Effector memory CD8-positive, alpha-beta T cell (primary cell): ENCODE data around the gene SHROOM1.
"Not testable (repeated sequence)": the region's sequence is repeated elsewhere in the genome, so short reads cannot be mapped to it uniquely, and the experiment has no call there.

Experiments
- ATAC-seq: fragments of 150-1000 bp; cut with Tn5 transposase; replicated peaks from 2 replicates; pipeline ENCODE4 v1.10.0; 2021; ENCODE audit warnings: mild to moderate bottlenecking, moderate library complexity
- DNase-seq, 3 experiments: peaks; one replicate each; pipeline ENCODE4 v3.0.0; 2021
- H3K27ac Mint-ChIP-seq, 2 donors: one replicate each; pipeline ENCODE4 v1.8.0; 2022; ENCODE audit warnings: mild to moderate bottlenecking in 2 of 2, mixed read lengths in 2 of 2, moderate library complexity in 2 of 2
- H3K27me3 Mint-ChIP-seq, 2 donors: one replicate each; pipeline ENCODE4 v1.8.0; 2022; ENCODE audit warnings: mixed read lengths in 2 of 2
- H3K36me3 Mint-ChIP-seq: one replicate; pipeline ENCODE4 v1.8.0; 2022; ENCODE audit warnings: mild to moderate bottlenecking, moderate library complexity, mixed read lengths; ENCODE audit not compliant: insufficient read depth
- H3K4me1 Mint-ChIP-seq, 2 donors: one replicate each; pipeline ENCODE4 v1.8.0; 2022; ENCODE audit warnings: low read depth in 2 of 2, mixed read lengths in 2 of 2
- H3K4me3 Mint-ChIP-seq, 2 donors: one replicate each; pipeline ENCODE4 v1.8.0; 2022; ENCODE audit warnings: mild to moderate bottlenecking in 2 of 2, mixed read lengths in 2 of 2, moderate library complexity in 2 of 2
- H3K9me3 Mint-ChIP-seq, 2 donors: one replicate each; pipeline ENCODE4 v1.8.0; 2022; ENCODE audit warnings: mixed read lengths in 2 of 2

The SHROOM1 gene

DNA sequence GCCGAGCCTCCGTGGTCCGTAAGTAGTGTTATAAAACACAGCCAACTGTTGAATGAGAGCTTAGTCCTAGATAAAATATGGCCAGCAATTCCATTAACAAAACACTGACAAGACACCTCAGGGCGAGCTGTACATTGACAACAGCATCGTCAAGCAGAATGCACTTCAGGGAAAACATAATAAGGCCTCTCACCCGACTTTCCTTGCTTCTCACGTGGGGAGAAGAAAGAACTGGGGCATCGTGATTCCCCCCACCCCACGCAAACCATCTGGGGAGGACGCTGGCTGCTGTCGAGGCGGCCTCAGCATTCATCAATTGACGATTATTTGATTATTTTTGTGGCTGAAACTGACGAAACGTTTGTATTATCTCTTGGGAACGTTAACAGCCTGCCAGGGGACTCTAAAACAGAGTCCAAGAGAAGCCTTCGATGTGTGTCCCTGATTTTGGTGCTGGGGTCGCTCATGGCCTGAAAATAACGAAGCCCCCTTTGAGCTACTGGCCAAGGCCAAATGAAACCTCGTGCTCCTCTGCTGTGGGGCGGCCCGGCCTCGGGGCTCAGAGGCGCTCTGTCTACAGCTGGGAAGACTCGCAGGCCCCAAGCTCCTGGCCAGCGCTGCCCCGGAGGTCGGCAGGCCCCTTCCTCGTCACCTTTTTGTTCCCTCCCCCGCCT lies 35.4 kb upstream of the SHROOM1 start:
- Mint-ChIP-seq H3K36me3 (peaks cover 34% of the 10 kb centered on the region), H3K27ac (peak overlapping the region; percentile 96 to 98), H3K4me3 (peak overlapping the region; percentile 89 to 97), H3K4me1 (peaks cover 14 to 17% of the 10 kb centered on the region in 2 donors), H3K9me3 (no peaks in the 10 kb centered on the region), H3K27me3 (no peaks in the 10 kb centered on the region)
- ATAC-seq (peak; percentile 18), DNase-seq (no peak)

DNA sequence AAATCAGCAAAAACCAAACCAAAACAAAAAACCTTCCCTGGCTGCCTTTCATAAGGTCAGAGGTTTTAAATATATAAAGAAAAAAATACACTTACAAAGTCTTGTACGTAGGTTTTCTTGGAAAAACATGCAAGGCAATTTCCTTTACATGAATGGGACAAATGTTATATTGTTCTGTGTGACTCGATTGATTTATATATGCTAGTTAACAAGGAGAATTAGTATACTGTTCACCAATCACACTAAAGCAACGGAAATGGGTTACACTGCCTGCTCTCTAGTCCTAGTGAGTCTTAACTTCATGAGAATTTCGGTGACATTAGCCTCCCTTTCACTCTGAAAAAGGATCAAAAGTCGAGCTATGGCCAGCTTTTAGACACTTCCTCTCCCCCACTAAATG lies 30.3 kb upstream of the SHROOM1 start:
- no peak for DNase-seq
- H3K9me3 Mint-ChIP-seq = no peaks in the 10 kb centered on the region
- peaks cover 19% of the 10 kb centered on the region in 2 donors for H3K27me3 Mint-ChIP-seq
- H3K4me3 Mint-ChIP-seq = no peak overlapping the region
- no peak for ATAC-seq
- H3K4me1 Mint-ChIP-seq = peaks cover 0 to 2% of the 10 kb centered on the region in 2 donors
- H3K27ac Mint-ChIP-seq = no peak overlapping the region
- H3K36me3 Mint-ChIP-seq = no peaks in the 10 kb centered on the region

DNA sequence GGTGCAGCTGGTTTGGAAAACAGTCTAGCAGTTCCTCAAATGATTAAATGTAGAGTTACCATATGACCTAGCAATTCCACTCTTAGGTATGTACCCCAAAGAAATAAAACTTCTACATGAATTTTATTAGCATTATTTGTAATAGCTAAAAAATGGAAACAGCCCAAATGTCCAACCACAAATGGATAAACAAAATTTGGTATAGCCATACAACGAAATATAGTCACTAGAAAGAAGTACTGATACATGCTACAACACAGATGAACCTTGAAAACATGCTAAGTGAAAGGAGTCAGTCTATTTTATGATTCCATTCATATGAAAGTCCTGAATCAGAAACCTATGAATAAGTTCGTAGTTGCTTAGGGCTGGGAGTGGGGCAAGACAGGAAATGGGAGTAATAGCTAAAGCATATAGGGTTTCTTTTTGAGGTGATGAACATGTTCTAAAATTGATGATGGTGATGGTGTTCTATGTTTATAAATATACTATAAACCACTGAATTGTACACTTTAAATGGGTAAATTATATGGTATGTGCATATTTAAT lies 29.5 kb upstream of the SHROOM1 start:
- H3K9me3 Mint-ChIP-seq = no peaks in the 10 kb centered on the region
- no peak overlapping the region for H3K27ac Mint-ChIP-seq
- DNase-seq (no peak), ATAC-seq (no peak)
- H3K4me1 Mint-ChIP-seq = no peaks in the 10 kb centered on the region
- no peaks in the 10 kb centered on the region for H3K36me3 Mint-ChIP-seq
- no peak overlapping the region for H3K4me3 Mint-ChIP-seq
- peaks cover 26% of the 10 kb centered on the region in 2 donors for H3K27me3 Mint-ChIP-seq

DNA sequence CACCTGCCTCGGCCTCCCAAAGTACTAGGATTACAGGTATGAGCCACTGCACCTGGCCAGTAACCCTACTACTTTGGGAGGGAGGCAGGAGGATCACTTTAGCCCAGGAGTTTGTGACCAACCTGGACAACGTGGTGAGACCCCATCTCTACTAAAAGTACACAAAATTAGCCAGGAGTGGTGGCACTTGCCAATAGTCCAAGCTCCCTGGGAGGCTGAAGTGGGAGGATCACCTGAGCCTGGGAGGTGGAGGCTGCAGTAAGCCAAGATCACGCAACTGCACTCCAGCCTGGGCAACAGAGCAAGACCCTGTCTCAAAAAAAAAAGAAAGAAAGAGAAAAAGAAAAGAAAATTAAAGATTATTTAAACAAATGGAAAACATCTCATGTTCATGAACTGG lies 25.6 kb upstream of the SHROOM1 start:
- Mint-ChIP-seq H3K4me1 (no peaks in the 10 kb centered on the region), H3K4me3 (no peak overlapping the region), H3K27ac (no peak overlapping the region), H3K27me3 (peaks cover 26% of the 10 kb centered on the region in 2 donors), H3K9me3 (no peaks in the 10 kb centered on the region), H3K36me3 (no peaks in the 10 kb centered on the region)
- no peak for ATAC-seq
- no peak for DNase-seq

DNA sequence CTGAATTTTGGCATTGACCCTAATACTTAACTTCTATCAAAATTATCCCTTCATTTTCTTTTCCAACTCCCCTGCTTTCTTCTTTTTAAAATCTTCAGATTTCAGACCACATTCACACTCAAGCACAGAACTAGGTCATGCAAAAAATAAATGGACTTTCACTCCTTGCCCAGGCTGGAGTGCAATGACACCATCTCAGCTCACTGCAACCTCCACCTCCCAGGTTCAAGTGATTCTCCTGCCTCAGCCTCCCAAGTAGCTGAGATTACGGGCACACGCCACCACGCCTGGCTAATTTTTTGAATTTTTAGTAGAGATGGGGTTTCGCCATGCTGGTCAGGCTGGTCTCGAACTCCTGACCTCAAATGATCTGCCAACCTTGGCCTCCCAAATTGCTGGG lies 24.5 kb upstream of the SHROOM1 start:
- not testable (repeated sequence) for H3K4me3 Mint-ChIP-seq, ATAC-seq, DNase-seq, H3K9me3 Mint-ChIP-seq, H3K27ac Mint-ChIP-seq, H3K36me3 Mint-ChIP-seq, H3K4me1 Mint-ChIP-seq
- H3K27me3 Mint-ChIP-seq = peaks cover 26% of the 10 kb centered on the region in 2 donors

DNA sequence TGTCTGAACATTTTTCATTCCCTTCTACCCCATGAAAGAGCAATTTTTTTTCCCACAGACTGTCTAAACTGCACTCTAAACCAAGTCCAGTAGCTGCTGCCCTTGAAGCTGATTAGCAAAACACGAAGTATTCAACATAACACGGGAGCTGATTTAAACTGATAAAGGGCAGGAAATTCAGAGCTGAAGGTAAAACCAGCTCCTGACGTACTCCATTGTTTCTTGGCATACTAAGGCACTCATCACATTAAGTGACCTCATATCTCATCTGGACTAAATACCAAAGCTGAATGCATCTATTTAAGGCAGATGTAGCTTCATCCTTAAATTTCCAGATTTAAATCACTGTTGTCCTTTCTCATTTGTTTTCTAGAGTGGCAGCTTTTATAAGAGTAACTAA lies 23.9 kb upstream of the SHROOM1 start:
- Mint-ChIP-seq H3K27me3 (peaks cover 26% of the 10 kb centered on the region in 2 donors), H3K4me3 (no peak overlapping the region), H3K36me3 (no peaks in the 10 kb centered on the region), H3K9me3 (no peaks in the 10 kb centered on the region), H3K27ac (no peak overlapping the region), H3K4me1 (no peaks in the 10 kb centered on the region)
- DNase-seq = no peak
- ATAC-seq = no peak

DNA sequence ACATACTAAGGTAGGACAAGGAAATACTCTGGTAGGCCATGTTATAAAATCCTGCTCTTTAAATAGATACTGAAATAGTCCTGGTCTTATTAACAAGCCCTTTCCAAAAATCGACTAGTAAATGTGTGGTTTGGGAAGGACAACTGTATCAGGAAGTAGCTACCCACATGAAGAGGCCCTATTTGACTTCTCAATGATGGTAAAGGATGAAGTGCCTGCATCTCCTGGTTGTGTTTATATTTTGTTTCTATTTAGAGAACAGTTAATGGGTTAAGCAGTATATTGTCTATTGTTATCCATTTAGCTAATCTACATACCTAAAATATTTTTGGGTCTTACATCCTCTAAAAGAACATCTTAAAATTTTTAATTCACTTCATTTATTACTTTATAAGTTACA lies 23.3 kb upstream of the SHROOM1 start:
- H3K27me3 Mint-ChIP-seq = peaks cover 26% of the 10 kb centered on the region in 2 donors
- H3K4me1 Mint-ChIP-seq = no peaks in the 10 kb centered on the region
- no peak overlapping the region for H3K27ac Mint-ChIP-seq
- H3K36me3 Mint-ChIP-seq = no peaks in the 10 kb centered on the region
- ATAC-seq = no peak
- no peaks in the 10 kb centered on the region for H3K9me3 Mint-ChIP-seq
- H3K4me3 Mint-ChIP-seq = no peak overlapping the region
- DNase-seq = no peak

DNA sequence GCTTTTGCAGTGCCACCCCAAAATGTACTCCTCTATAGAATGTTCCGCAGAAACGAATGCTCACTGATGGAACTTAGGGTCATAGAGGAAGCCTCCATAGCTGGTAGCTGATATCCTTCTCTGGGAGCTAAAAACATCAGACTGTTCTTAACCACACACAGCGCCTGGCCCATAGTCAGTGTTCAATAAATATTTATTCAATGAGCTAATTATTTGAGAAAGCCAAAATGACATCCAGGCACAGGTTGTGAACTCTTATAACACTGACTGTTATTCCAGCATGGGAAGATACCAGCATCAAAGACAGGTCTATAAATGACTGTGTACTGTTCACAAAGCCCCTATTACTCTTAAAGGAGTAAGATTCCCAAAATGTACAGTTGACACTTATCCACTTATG lies 22.9 kb upstream of the SHROOM1 start:
- Mint-ChIP-seq H3K4me1 (no peaks in the 10 kb centered on the region), H3K27ac (no peak overlapping the region), H3K4me3 (no peak overlapping the region), H3K36me3 (no peaks in the 10 kb centered on the region), H3K27me3 (peaks cover 26% of the 10 kb centered on the region in 2 donors), H3K9me3 (no peaks in the 10 kb centered on the region)
- DNase-seq (no peak), ATAC-seq (no peak)

DNA sequence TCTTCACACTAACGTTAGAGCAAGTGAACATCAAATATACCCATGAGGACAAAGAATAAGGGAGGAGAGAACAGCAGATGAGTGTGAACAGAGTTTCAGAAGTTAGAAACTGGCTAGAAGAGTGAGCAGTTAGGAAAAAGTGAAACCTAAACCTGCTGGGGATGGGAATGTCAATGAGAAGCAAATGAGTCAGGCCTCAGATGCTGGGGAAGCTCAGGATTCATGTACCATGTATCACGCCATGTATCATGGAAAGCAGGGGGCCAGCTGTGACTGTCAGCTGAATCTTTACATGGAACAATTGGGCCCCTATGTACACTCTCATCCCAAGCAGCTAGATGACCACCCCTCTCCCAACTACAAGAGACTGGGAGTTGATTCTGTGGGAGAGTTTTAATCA lies 19.6 kb upstream of the SHROOM1 start:
- ATAC-seq (no peak), DNase-seq (no peak)
- Mint-ChIP-seq H3K4me1 (no peaks in the 10 kb centered on the region), H3K27ac (no peak overlapping the region), H3K36me3 (no peaks in the 10 kb centered on the region), H3K4me3 (no peak overlapping the region), H3K27me3 (peaks cover 0 to under 1% of the 10 kb centered on the region in 2 donors), H3K9me3 (no peaks in the 10 kb centered on the region)

DNA sequence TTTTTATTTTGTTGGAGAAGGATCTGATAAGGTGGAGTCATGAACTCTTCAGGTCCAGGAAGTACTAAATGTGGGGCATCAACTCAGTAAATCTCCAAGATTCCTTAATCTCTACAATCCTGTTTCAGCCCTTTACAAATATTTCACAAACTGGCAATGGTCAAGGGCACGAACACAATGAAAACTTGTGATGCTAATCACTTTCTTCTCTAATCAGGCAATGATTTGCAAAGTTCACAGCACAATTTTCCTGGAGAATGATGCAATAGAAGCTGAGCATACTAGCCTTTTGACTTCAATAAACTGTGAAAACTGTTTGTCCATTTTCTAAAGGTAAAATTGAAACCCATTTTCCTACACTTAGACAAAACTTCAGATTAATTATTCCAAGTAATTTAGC lies 18.9 kb upstream of the SHROOM1 start:
- Mint-ChIP-seq H3K4me1 (no peaks in the 10 kb centered on the region), H3K4me3 (no peak overlapping the region), H3K27me3 (no peaks in the 10 kb centered on the region)

DNA sequence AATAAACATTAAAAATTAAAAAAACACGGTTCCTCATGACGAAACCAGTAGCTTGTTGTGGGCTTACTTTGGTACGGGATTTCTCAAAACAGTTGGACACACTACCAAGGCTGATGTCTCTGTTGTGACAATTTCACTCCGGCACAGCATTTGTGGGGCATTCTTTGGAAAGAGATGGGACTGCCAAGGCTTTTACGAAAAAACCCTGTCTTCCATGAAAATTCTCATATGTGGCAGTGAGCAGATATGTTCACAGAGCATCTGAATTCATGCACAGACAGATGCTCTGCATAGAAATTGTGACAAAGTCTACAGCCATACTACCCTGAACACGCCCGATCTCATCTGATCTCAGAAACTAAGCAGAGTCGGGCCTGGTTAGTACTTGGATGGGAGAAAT lies 17.8 kb upstream of the SHROOM1 start:
- no peaks in the 10 kb centered on the region for H3K27me3 Mint-ChIP-seq
- ATAC-seq (no peak), DNase-seq (no peak)
- no peaks in the 10 kb centered on the region for H3K9me3 Mint-ChIP-seq
- no peak overlapping the region for H3K4me3 Mint-ChIP-seq
- H3K4me1 Mint-ChIP-seq = no peaks in the 10 kb centered on the region
- no peaks in the 10 kb centered on the region for H3K36me3 Mint-ChIP-seq
- H3K27ac Mint-ChIP-seq = no peak overlapping the region

More for the DNA sequence above, 18.9 kb upstream of the SHROOM1 start:
- Mint-ChIP-seq H3K36me3 (no peaks in the 10 kb centered on the region), H3K27ac (no peak overlapping the region), H3K9me3 (no peaks in the 10 kb centered on the region)
- DNase-seq (no peak), ATAC-seq (no peak)

DNA sequence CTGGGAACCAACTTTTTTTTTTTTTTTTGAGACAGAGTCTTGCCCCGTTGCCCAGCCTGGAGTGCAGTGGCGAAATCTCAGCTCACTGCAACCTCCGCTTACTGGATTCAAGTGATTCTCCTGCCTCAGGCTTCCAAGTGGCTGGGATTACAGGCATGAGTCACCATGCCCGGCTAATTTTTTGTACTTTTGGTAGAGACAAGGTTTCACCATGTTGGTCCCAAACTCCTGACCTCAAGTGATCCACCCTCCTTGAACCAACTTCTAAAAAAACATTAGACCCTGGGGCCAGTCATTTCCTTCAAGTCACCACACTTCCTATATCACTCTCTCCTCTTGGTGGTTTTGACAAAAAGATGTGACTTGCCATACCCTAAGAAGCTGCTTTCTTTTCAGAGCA lies 10.9 kb upstream of the SHROOM1 start:
- no peak overlapping the region for H3K27ac Mint-ChIP-seq
- DNase-seq (no peak), ATAC-seq (no peak)
- H3K27me3 Mint-ChIP-seq = no peaks in the 10 kb centered on the region
- no peak overlapping the region for H3K4me3 Mint-ChIP-seq
- H3K4me1 Mint-ChIP-seq = no peaks in the 10 kb centered on the region
- no peaks in the 10 kb centered on the region for H3K9me3 Mint-ChIP-seq
- no peaks in the 10 kb centered on the region for H3K36me3 Mint-ChIP-seq

DNA sequence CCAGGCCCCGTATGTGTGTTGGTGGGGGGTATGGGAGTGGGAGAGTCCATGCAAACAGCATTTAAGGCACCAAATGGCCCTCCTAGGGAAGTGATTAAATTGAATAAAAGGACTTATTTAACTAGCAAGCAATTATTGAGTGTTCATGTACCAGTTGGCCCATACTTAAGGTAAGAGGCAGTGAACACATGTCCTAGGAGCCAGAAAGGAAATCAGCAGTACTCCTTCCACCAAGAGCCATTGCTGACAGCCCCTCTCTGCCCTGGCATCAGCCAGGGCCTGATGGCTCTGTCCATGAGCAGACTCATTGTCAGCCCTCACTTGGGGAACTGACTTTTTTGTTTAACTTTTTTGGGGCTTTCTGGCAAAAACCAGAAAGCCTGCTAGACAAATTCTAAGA lies 10.4 kb upstream of the SHROOM1 start:
- Mint-ChIP-seq H3K9me3 (no peaks in the 10 kb centered on the region), H3K4me3 (no peak overlapping the region), H3K36me3 (no peaks in the 10 kb centered on the region), H3K27me3 (no peaks in the 10 kb centered on the region), H3K4me1 (no peaks in the 10 kb centered on the region), H3K27ac (no peak overlapping the region)
- ATAC-seq (no peak), DNase-seq (no peak)

DNA sequence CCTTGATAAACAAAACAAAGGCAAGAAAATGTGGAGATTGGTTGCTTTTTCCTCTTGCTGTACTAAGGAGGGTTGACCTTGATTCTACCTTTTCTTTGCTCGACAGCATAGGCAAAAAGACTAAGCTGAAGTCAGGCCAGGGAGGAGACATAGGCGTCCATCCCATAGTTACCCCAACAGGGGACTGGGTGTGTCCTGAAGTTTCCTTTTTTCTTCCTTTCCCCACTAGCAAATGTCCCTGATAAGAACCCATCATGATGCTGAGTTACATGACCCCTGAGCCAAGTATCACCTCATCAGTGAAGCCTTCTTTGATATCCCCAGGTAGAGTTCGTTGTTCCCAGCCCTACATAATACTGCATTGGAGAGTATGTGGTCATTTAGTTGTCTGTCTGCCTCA lies 9.9 kb upstream of the SHROOM1 start:
- DNase-seq (no peak), ATAC-seq (no peak)
- Mint-ChIP-seq H3K4me3 (no peak overlapping the region), H3K36me3 (no peaks in the 10 kb centered on the region), H3K9me3 (no peaks in the 10 kb centered on the region), H3K4me1 (no peaks in the 10 kb centered on the region), H3K27me3 (no peaks in the 10 kb centered on the region), H3K27ac (no peak overlapping the region)
